NT2/D1 (cell line): ENCODE data around the gene TJAP1.

Source experiments
- DNase-seq: peaks from one replicate; pipeline ENCODE4 v3.0.0-alpha.2; 2011; ENCODE audit warnings: low read depth, low spot score
- H3K27me3 ChIP-seq: 2 replicates; pipeline ENCODE4 v1.6.0; 2011; ENCODE audit warnings: mild to moderate bottlenecking; ENCODE audit not compliant: insufficient read length, insufficient read depth
- H3K36me3 ChIP-seq: 2 replicates; pipeline ENCODE4 v1.6.1; 2011; ENCODE audit warnings: mild to moderate bottlenecking, low read length, mixed read lengths; ENCODE audit not compliant: insufficient read depth, insufficient read length
- H3K4me1 ChIP-seq: 2 replicates; pipeline ENCODE4 v1.5.1; 2011; ENCODE audit not compliant: insufficient read depth, insufficient read length
- H3K4me3 ChIP-seq: 2 replicates; pipeline ENCODE4 v1.5.1; 2011; ENCODE audit warnings: low read depth; ENCODE audit not compliant: insufficient read length
- H3K9ac ChIP-seq: 2 replicates; pipeline ENCODE4 v1.6.0; 2011; ENCODE audit warnings: low read depth; ENCODE audit not compliant: insufficient read length
- H3K9me3 ChIP-seq: 2 replicates; pipeline ENCODE4 v1.5.1; 2011; ENCODE audit warnings: mild to moderate bottlenecking, low read length; ENCODE audit not compliant: insufficient read depth
- SUZ12 ChIP-seq: IDR thresholded peaks from 2 replicates; pipeline ENCODE4 v1.6.1; 2011; ENCODE audit not compliant: insufficient read length, insufficient read depth; ENCODE audit errors: extremely low read depth
- YY1 ChIP-seq: IDR thresholded peaks from 2 replicates; pipeline ENCODE4 v1.6.1; 2011; ENCODE audit not compliant: insufficient read length, insufficient read depth
- ZNF274 ChIP-seq: IDR thresholded peaks from 2 replicates; pipeline ENCODE4 v1.6.1; 2011; ENCODE audit warnings: mild to moderate bottlenecking, low read depth, low read length

TJAP1 gene

DNA sequence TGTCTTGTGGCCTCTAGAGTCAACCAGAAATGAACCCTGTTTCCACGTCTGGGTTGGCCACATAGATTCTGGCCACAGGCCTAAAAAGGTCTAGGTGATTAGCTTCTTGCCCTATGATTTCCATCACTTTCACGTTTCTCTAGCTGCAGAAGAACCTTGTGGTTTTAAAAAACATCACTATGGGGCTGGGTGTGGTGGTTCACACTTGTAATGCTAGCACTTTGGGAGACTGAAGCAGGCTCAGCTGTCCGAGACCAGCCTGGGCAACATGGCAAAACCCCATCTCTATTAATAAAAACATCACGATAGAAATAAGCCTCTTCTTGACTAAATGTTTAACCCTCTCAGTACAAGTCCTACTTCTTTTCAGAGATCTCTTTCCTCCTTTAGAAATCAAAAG is 67.1 kb downstream of the TJAP1 start:
- Histone ChIP-seq H3K9ac (no peak overlapping the region), H3K4me1 (no peaks in the 10 kb centered on the region), H3K4me3 (no peak overlapping the region), H3K27me3 (no peaks in the 10 kb centered on the region), H3K9me3 (no peaks in the 10 kb centered on the region), H3K36me3 (peaks cover 74% of the 10 kb centered on the region)
- no peak for DNase-seq
- no peak for TF ChIP-seq ZNF274
- TF ChIP-seq YY1 = no peak
- no peak for TF ChIP-seq SUZ12

DNA sequence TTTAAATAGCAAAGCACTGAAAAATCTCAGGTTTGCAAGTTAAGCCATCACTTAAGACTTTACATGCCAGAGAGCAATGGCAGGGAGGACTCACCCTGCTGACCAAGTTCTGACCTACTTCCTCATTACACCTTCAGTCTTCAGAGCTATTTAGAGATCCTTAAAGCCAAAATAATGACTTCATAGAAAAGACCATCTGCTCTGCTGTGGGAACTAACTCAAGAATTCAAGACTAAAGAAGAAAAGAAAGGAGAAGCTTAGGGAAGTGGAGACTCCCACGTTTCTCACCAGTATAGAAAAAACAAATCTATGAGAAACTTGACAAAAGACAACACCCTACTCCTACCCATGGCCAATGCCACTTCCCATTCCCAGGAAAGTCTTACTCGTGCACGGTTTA is 69.9 kb downstream of the TJAP1 start:
- H3K4me3 ChIP-seq = no peak overlapping the region
- H3K27me3 ChIP-seq = no peaks in the 10 kb centered on the region
- no peak overlapping the region for H3K9ac ChIP-seq
- H3K4me1 ChIP-seq = no peaks in the 10 kb centered on the region
- H3K36me3 ChIP-seq = peaks cover 87% of the 10 kb centered on the region
- no peaks in the 10 kb centered on the region for H3K9me3 ChIP-seq
- no peak for DNase-seq
- TF ChIP-seq ZNF274 = no peak
- TF ChIP-seq SUZ12 = no peak
- no peak for TF ChIP-seq YY1
